ENCODE data around the gene DMRT3. TPM values are rescaled to one million over a fixed set of nuclear protein-coding genes. Genes with fewer than 3 reads are reported as not detected.

Gene DMRT3
- polyA plus RNA-seq, 3 donors: not detected

DNA sequence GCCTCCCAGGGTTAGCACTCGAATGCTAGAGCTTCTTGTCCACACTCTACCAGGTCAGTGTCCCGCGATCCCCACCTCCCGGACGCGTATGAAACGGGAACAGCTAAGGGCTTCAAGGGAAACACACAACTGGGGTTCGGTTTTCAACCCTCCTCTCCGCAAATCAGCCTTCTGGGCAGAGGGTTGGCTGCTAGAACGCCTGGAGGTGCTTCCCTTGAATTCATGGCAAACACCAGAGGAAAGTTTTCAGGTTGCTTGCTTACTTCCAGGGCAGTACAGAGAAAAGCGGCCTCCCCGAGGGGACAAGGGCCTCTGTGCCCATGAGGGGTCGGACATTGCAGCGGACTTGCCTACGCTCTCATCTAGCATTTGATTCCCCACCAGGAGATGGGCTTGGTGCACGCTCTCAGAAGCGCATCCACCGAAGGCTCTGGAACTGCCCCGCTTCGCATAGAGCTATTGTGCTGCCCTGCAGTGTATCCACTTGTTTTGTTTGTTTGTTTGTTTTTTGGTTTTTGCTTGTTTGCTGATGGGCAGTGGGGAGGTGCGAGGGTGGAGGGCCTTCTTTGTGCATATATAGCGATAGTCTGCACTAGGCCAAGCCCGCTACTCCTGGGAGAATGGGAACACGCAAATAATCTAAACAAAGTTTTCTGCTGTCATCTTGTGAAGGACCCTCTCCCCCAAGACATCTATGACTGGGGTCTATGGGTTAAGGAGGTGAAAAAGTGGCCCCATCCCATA is 1.3 kb upstream of the DMRT3 start:
- peaks cover 90 to 99% (median 95%) of the 10 kb centered on the region in 3 donors for H3K27me3 Mint-ChIP-seq (ENCODE audit: low read depth in 3 of 3)

DNA sequence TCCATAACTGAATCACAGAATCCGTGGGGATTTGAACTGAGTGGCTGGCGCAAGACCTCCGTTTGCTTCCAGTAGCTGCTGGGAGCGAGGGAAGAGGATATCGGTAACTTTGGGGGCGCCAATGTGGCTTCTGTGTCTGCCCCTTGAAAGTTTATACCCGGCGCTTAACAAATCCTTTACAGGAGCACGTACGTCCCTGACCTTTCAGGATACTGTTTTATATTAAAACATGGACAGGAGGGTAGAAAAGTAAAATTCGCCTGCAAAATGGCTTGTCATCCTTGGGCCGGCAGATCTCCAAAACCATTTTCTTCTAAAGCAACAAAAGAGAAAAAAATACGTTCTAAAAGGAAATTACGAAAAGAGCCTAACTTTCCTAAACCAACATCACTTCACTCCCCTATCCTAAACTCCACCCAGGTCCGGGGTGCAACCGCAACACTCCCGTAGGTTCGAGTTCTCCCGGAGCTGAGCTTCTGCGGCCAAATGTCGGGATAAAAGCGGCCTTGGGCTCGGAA is 656 bp upstream of the DMRT3 start:
- Histone ChIP-seq H3K79me2 (ENCODE audit: insufficient read depth, low read length) (no peaks in the 10 kb centered on the region), H3K9me3 (replicated peaks in 1 of 2; ENCODE audit: control insufficient read depth in 1 of 2, insufficient read depth in 1 of 2, low read length in 2 of 2) (peaks cover 0 to 60% of the 10 kb centered on the region in 2 donors), H4K20me1 (ENCODE audit: insufficient read depth, low read length) (no peaks in the 10 kb centered on the region), H2AFZ (ENCODE audit: insufficient read depth, low read depth, low read length, poor library complexity, severe bottlenecking) (no peak overlapping the region), H3K36me3 (replicated peaks in 1 of 2; ENCODE audit: control insufficient read depth in 1 of 2, insufficient read depth in 2 of 2, low read length in 2 of 2) (no peaks in the 10 kb centered on the region), H3K27ac (ENCODE audit: low read depth in 1 of 2, low read length in 2 of 2) (no peak overlapping the region), H3K4me3 (replicated peaks in 1 of 3; ENCODE audit: low read depth in 2 of 3, low read length in 3 of 3) (no peak overlapping the region), H3K4me1 (ENCODE audit: control insufficient read depth in 1 of 2, insufficient read depth in 2 of 2, low read length in 2 of 2) (peaks cover 34 to 54% of the 10 kb centered on the region in 2 donors), H3K27me3 (ENCODE audit: control insufficient read depth in 2 of 2, insufficient read depth in 2 of 2, low read length in 2 of 2) (peaks cover 91 to 94% of the 10 kb centered on the region in 2 donors), H3K4me2 (replicated peaks; ENCODE audit: extremely low read depth, low read length, poor library complexity, severe bottlenecking) (no peak overlapping the region), H3K9ac (ENCODE audit: insufficient read depth, low read length, poor library complexity, severe bottlenecking) (no peak overlapping the region)
- TF ChIP-seq, protein P1, sequence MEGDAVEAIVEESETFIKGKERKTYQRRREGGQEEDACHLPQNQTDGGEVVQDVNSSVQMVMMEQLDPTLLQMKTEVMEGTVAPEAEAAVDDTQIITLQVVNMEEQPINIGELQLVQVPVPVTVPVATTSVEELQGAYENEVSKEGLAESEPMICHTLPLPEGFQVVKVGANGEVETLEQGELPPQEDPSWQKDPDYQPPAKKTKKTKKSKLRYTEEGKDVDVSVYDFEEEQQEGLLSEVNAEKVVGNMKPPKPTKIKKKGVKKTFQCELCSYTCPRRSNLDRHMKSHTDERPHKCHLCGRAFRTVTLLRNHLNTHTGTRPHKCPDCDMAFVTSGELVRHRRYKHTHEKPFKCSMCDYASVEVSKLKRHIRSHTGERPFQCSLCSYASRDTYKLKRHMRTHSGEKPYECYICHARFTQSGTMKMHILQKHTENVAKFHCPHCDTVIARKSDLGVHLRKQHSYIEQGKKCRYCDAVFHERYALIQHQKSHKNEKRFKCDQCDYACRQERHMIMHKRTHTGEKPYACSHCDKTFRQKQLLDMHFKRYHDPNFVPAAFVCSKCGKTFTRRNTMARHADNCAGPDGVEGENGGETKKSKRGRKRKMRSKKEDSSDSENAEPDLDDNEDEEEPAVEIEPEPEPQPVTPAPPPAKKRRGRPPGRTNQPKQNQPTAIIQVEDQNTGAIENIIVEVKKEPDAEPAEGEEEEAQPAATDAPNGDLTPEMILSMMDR (IDR thresholded peaks at IDR 0.05): no peak
- intact Hi-C loops (cut with micrococcal nuclease): no loop called here
- Mint-ChIP-seq H3K27ac (no peak overlapping the region), H3K9me3 (peaks cover 0 to 39% (median 24%) of the 10 kb centered on the region in 7 donors), H3K27me3 (ENCODE audit: low read depth in 3 of 3) (peaks cover 89 to 98% (median 93%) of the 10 kb centered on the region in 3 donors), H3K4me3 (peak overlapping the region in 1 of 2 donors; percentile 89), H3K4me1 (peaks cover 57% of the 10 kb centered on the region), H3K36me3 (peaks cover 4 to 25% of the 10 kb centered on the region in 2 donors)
- DNase-seq: no peak
- 26% methylated on average over 5 of the region's 23 CpGs for WGBS (ENCODE audit: insufficient coverage)

More for the DNA sequence above, 1.3 kb upstream of the DMRT3 start:
- H3K79me2 ChIP-seq (ENCODE audit: insufficient read depth, low read length): no peaks in the 10 kb centered on the region
- peaks cover 39 to 57% of the 10 kb centered on the region in 2 donors for H3K4me1 ChIP-seq (ENCODE audit: control insufficient read depth in 1 of 2, insufficient read depth in 2 of 2, low read length in 2 of 2)
- peak in 1 of 3 donors; percentile 23 for DNase-seq
- no peaks in the 10 kb centered on the region for H3K36me3 ChIP-seq (replicated peaks in 1 of 2; ENCODE audit: control insufficient read depth in 1 of 2, insufficient read depth in 2 of 2, low read length in 2 of 2)
- H2AFZ ChIP-seq (ENCODE audit: insufficient read depth, low read depth, low read length, poor library complexity, severe bottlenecking): no peak overlapping the region
- H4K20me1 ChIP-seq (ENCODE audit: insufficient read depth, low read length): no peaks in the 10 kb centered on the region
- H3K27ac ChIP-seq (ENCODE audit: low read depth in 1 of 2, low read length in 2 of 2): no peak overlapping the region
- peaks cover 61% of the 10 kb centered on the region for H3K4me1 Mint-ChIP-seq
- TF ChIP-seq, protein P1 (IDR thresholded peaks at IDR 0.05): no peak
- peaks cover 4 to 24% of the 10 kb centered on the region in 2 donors for H3K36me3 Mint-ChIP-seq
- H3K4me3 ChIP-seq (replicated peaks in 1 of 3; ENCODE audit: low read depth in 2 of 3, low read length in 3 of 3): no peak overlapping the region
- H3K9me3 Mint-ChIP-seq: peaks cover 0 to 43% (median 25%) of the 10 kb centered on the region in 7 donors
- H3K27me3 ChIP-seq (ENCODE audit: control insufficient read depth in 2 of 2, insufficient read depth in 2 of 2, low read length in 2 of 2): peaks cover 92 to 94% of the 10 kb centered on the region in 2 donors
- peaks cover 3 to 57% of the 10 kb centered on the region in 2 donors for H3K9me3 ChIP-seq (replicated peaks in 1 of 2; ENCODE audit: control insufficient read depth in 1 of 2, insufficient read depth in 1 of 2, low read length in 2 of 2)
- H3K27ac Mint-ChIP-seq: no peak overlapping the region
- H3K4me3 Mint-ChIP-seq: peak overlapping the region in 1 of 2 donors; percentile 89
- H3K9ac ChIP-seq (ENCODE audit: insufficient read depth, low read length, poor library complexity, severe bottlenecking): no peak overlapping the region
- intact Hi-C loops (cut with micrococcal nuclease): no loop called here
- H3K4me2 ChIP-seq (replicated peaks; ENCODE audit: extremely low read depth, low read length, poor library complexity, severe bottlenecking): no peak overlapping the region
- WGBS (ENCODE audit: insufficient coverage): 9% methylated on average over 20 of the region's 24 CpGs
